SK-N-MC (cell line): Measurements from ENCODE around the gene SLC17A1.

Experiments used
- EZH2 ChIP-seq: fragments of 200-600 bp; sonication (generic); IDR thresholded peaks from one replicate; pipeline ENCODE4 v1.6.1; 2017; ENCODE audit warnings: antibody characterized with exemption
- POLR2AphosphoS5 ChIP-seq: IDR thresholded peaks from 2 replicates; pipeline ENCODE4 v1.6.1; 2012; ENCODE audit warnings: mild to moderate bottlenecking, low read depth, low read length, borderline replicate concordance

- TF ChIP-seq POLR2AphosphoS5 (no peak), EZH2 (no peak)
These were observed 44.4 kb downstream of the SLC17A1 start for GRCh38 chr6:25787428-25787827.
